GM23338 (cell line): ENCODE data around the gene CCDC24. TPM values are rescaled to one million over a fixed set of nuclear protein-coding genes. Genes with fewer than 3 reads are reported as not detected.

ENCODE experiments used
- ATAC-seq: fragments of 200-7000 bp; cut with Tn5 transposase; 3 replicates; pipeline ENCODE4 v1.9.1; 2020
- DNase-seq: peaks from one replicate; pipeline ENCODE4 v3.0.0-alpha.2; 2015; ENCODE audit warnings: low spot score
- H2AFZ ChIP-seq: fragments of 200-600 bp; sonication (generic); 2 replicates; pipeline ENCODE4 v1.8.0; 2016; ENCODE audit warnings: antibody characterized with exemption, mild to moderate bottlenecking, moderate library complexity
- H3F3A ChIP-seq: fragments of 200-600 bp; sonication (generic); replicated peaks from 2 replicates; pipeline ENCODE4 v1.8.0; 2017; ENCODE audit warnings: antibody characterized with exemption, mixed run types, low read depth
- H3K27ac ChIP-seq: fragments of 200-600 bp; sonication (generic); 2 replicates; pipeline ENCODE4 v1.6.1; 2016; ENCODE audit warnings: low read depth
- H3K27me3 ChIP-seq: fragments of 200-600 bp; sonication (generic); 2 replicates; pipeline ENCODE4 v1.8.0; 2016; ENCODE audit warnings: mild to moderate bottlenecking, mixed run types, moderate library complexity; ENCODE audit not compliant: insufficient read depth
- H3K36me3 ChIP-seq: fragments of 200-600 bp; sonication (generic); 2 replicates; pipeline ENCODE4 v1.8.0; 2016; ENCODE audit warnings: mild to moderate bottlenecking; ENCODE audit not compliant: insufficient read depth
- H3K4me1 ChIP-seq: fragments of 200-600 bp; sonication (generic); 2 replicates; pipeline ENCODE4 v1.8.0; 2016; ENCODE audit warnings: mild to moderate bottlenecking, moderate library complexity; ENCODE audit not compliant: insufficient read depth
- H3K4me2 ChIP-seq: fragments of 200-600 bp; sonication (generic); 2 replicates; pipeline ENCODE4 v1.7.1; 2017; ENCODE audit warnings: mixed run types
- H3K4me3 ChIP-seq: fragments of 200-600 bp; sonication (generic); 2 replicates; pipeline ENCODE4 v1.6.1; 2016; ENCODE audit warnings: mixed run types
- H3K79me2 ChIP-seq: fragments of 200-600 bp; sonication (generic); replicated peaks from 2 replicates; pipeline ENCODE4 v1.8.0; 2017; ENCODE audit warnings: mild to moderate bottlenecking; ENCODE audit not compliant: insufficient read depth
- H3K9me2 ChIP-seq: fragments of 200-600 bp; sonication (generic); 2 replicates; pipeline ENCODE4 v1.8.0; 2017; ENCODE audit not compliant: insufficient read depth
- H4K20me1 ChIP-seq: fragments of 200-600 bp; sonication (generic); replicated peaks from 2 replicates; pipeline ENCODE4 v1.8.0; 2017; ENCODE audit warnings: mild to moderate bottlenecking; ENCODE audit not compliant: insufficient read depth
- H3K27ac Mint-ChIP-seq: 2 replicates; pipeline ENCODE4 v1.8.0; 2020; ENCODE audit warnings: inconsistent platforms, mild to moderate bottlenecking, moderate library complexity, mixed read lengths
- H3K27me3 Mint-ChIP-seq: 3 replicates; pipeline ENCODE4 v1.8.0; 2022; ENCODE audit warnings: low read depth, mild to moderate bottlenecking, moderate library complexity, mixed read lengths, inconsistent platforms; ENCODE audit not compliant: insufficient read depth, poor library complexity
- H3K36me3 Mint-ChIP-seq: 3 replicates; pipeline ENCODE4 v1.8.0; 2021; ENCODE audit warnings: low read depth, mild to moderate bottlenecking, inconsistent platforms, moderate library complexity, mixed read lengths
- H3K4me1 Mint-ChIP-seq: 3 replicates; pipeline ENCODE4 v1.8.0; 2020; ENCODE audit warnings: mild to moderate bottlenecking, inconsistent platforms, mixed read lengths
- H3K4me3 Mint-ChIP-seq: 3 replicates; pipeline ENCODE4 v1.8.0; 2021; ENCODE audit warnings: moderate library complexity, mild to moderate bottlenecking, inconsistent platforms, mixed read lengths
- H3K9me3 Mint-ChIP-seq: 3 replicates; pipeline ENCODE4 v1.8.0; 2020; ENCODE audit warnings: moderate library complexity, mild to moderate bottlenecking, inconsistent platforms, mixed read lengths
- CREB1 ChIP-seq: fragments of 250-450 bp; sonication (Bioruptor Pico); IDR thresholded peaks from 2 replicates; pipeline ENCODE4 v1.5.0; 2020; ENCODE audit warnings: low read depth, mild to moderate bottlenecking, moderate library complexity
- CTCF ChIP-seq, 2 experiments: fragments of 200-600 bp in 1 of 2; sonication (generic) in 1 of 2; conservative IDR thresholded peaks; 2 replicates each; pipeline versions ENCODE4 v1.5.1 to v1.6.1; 2016 to 2017; ENCODE audit warnings: antibody characterized with exemption in 2 of 2, low read depth in 2 of 2, mild to moderate bottlenecking in 2 of 2, moderate library complexity in 1 of 2
- ETS1 ChIP-seq: IDR thresholded peaks from 2 replicates; pipeline ENCODE4 v1.6.1; 2016; ENCODE audit warnings: antibody characterized with exemption
- EZH2 ChIP-seq: fragments of 200-600 bp; sonication (generic); IDR thresholded peaks from one replicate; pipeline ENCODE4 v1.8.0; 2017; ENCODE audit warnings: antibody characterized with exemption, mild to moderate bottlenecking, low read depth; ENCODE audit not compliant: unreplicated experiment
- EZH2phosphoT487 ChIP-seq: fragments of 200-600 bp; sonication (generic); IDR thresholded peaks from one replicate; pipeline ENCODE4 v1.8.1; 2018; ENCODE audit warnings: antibody characterized with exemption; ENCODE audit not compliant: unreplicated experiment
- NANOG ChIP-seq: IDR thresholded peaks from 2 replicates; pipeline ENCODE4 v1.6.1; 2016; ENCODE audit warnings: antibody characterized with exemption, borderline replicate concordance
- POLR2AphosphoS5 ChIP-seq: IDR thresholded peaks from 2 replicates; pipeline ENCODE4 v1.6.1; 2016; ENCODE audit warnings: antibody characterized with exemption, low read depth
- REST ChIP-seq: IDR thresholded peaks from one replicate; pipeline ENCODE4 v1.6.1; 2018; ENCODE audit warnings: antibody characterized with exemption; ENCODE audit not compliant: unreplicated experiment
- STAT1 ChIP-seq: IDR thresholded peaks from one replicate; pipeline ENCODE4 v1.6.1; 2016; ENCODE audit warnings: antibody characterized with exemption; ENCODE audit not compliant: unreplicated experiment
- ZNF114 ChIP-seq: fragments of 250-450 bp; sonication (Bioruptor Pico); IDR thresholded peaks from 2 replicates; pipeline ENCODE4 v1.5.0; 2020; ENCODE audit warnings: mild to moderate bottlenecking, moderate library complexity
- ZNF331 ChIP-seq: fragments of 250-450 bp; sonication (Bioruptor Pico); IDR thresholded peaks from 2 replicates; pipeline ENCODE4 v1.5.0; 2020; ENCODE audit warnings: low read depth, mild to moderate bottlenecking, moderate library complexity
- polyA plus RNA-seq: library from polyadenylated mRNA; unstranded; fragments of >200 nt; fragmentation: Nextera tagmentation; extraction: Ambion mirVana; gene quantifications from 2 replicates; pipeline ENCODE4 v1.2.1, GENCODE V29; 2016
- total RNA-seq: library from RNA; depleted of rRNA; stranded (reverse); fragments of >200 nt; shearing (Covaris generic); gene quantifications from 2 replicates; pipeline ENCODE4 v1.2.3, GENCODE V29; 2014

The CCDC24 gene
- total and polyA plus RNA-seq, 2 experiments from 2014 or later = 8.3 to 17.2 TPM

- TF ChIP-seq REST = no peak
- no peak for TF ChIP-seq EZH2phosphoT487
- TF ChIP-seq CTCF (conservative IDR thresholded peaks at IDR 0.05; ENCODE audit: low read depth in 2 of 2) = no peak
- TF ChIP-seq ZNF331 = no peak
- no peak for TF ChIP-seq CREB1 (CRISPR knock-in tag)
Measured at GRCh38 chr1:43980255-43981134, 10.9 kb upstream of the CCDC24 start (continued).

- Histone ChIP-seq H3K4me3 (no peak overlapping the region), H3K4me1 (peaks cover 11% of the 10 kb centered on the region), H3K4me2 (no peak overlapping the region), H3K27ac (no peak overlapping the region), H4K20me1 (peaks cover 12% of the 10 kb centered on the region), H3K9me2 (no peaks in the 10 kb centered on the region), H3K79me2 (peaks cover 8% of the 10 kb centered on the region), H3K27me3 (no peaks in the 10 kb centered on the region), H2AFZ (no peak overlapping the region), H3F3A (peaks cover 20% of the 10 kb centered on the region; the same call in 1 of the 2 replicates), H3K36me3 (0 out of 2 replicates have a peak, but pooled peaks cover 7% of the 10 kb centered on the region)
- Mint-ChIP-seq H3K4me3 (no peak overlapping the region), H3K4me1 (peaks cover 35% of the 10 kb centered on the region), H3K36me3 (peaks cover 55% of the 10 kb centered on the region), H3K27ac (no peak overlapping the region), H3K9me3 (no peaks in the 10 kb centered on the region), H3K27me3 (peaks cover 30% of the 10 kb centered on the region)
- DNase-seq = no peak
- TF ChIP-seq ETS1 = no peak
- TF ChIP-seq ZNF114 (CRISPR knock-in tag) = no peak
- TF ChIP-seq NANOG = no peak
- TF ChIP-seq POLR2AphosphoS5 = no peak
- TF ChIP-seq CREB1 (CRISPR knock-in tag) = no peak
- no peak for TF ChIP-seq EZH2
- TF ChIP-seq STAT1 = no peak
- TF ChIP-seq EZH2phosphoT487 = no peak
- no peak for ATAC-seq
Measured at GRCh38 chr1:43981135-43981491, 10.3 kb upstream of the CCDC24 start.
